ENCODE measurements around the gene TPPP3.
"Not testable (repeated sequence)": the region's sequence is repeated elsewhere in the genome, so short reads cannot be mapped to it uniquely, and the experiment has no call there.

The TPPP3 gene

GRCh38 chr16:67419931-67420330 is 26.6 kb upstream of the TPPP3 start:
- DNase-seq (ENCODE audit: low spot score), result no peak
- Histone ChIP-seq H3K27ac (no peak overlapping the region), H3K4me3 (no peak overlapping the region)
- TF ChIP-seq CTCF (IDR thresholded peaks at IDR 0.05), result no peak

- DNase-seq (ENCODE audit: low spot score), result no peak
- no peak for TF ChIP-seq CTCF (IDR thresholded peaks at IDR 0.05)
- no peak overlapping the region for H3K4me3 ChIP-seq
- H3K27ac ChIP-seq, result no peak overlapping the region
These were observed 26.2 kb upstream of the TPPP3 start for GRCh38 chr16:67419502-67419901.

GRCh38 chr16:67417333-67418061 is 24.2 kb upstream of the TPPP3 start:
- Histone ChIP-seq H3K4me3 (no peak overlapping the region), H3K27ac (no peak overlapping the region)
- DNase-seq (ENCODE audit: low spot score), result no peak
- no peak for TF ChIP-seq CTCF (IDR thresholded peaks at IDR 0.05)

GRCh38 chr16:67415872-67416793 is 22.8 kb upstream of the TPPP3 start, which contains the start of gene ZDHHC1:
ZDHHC1 (minus strand) TSS chr16:67416477; CDS start chr16:67407775, 8,702 bp downstream.
- DNase-seq (ENCODE audit: low spot score), result no peak
- TF ChIP-seq CTCF (IDR thresholded peaks at IDR 0.05), result peak; percentile 48
- Histone ChIP-seq H3K4me3 (peak within 1 kb of the TSS; percentile 93), H3K27ac (peak within 1 kb of the TSS; percentile 70 to 88)

GRCh38 chr16:67415421-67415820 is 22.1 kb upstream of the TPPP3 start:
- Histone ChIP-seq H3K27ac (peak overlapping the region in 1 of 2 donors; percentile 88), H3K4me3 (peak overlapping the region; percentile 93)
- not testable (repeated sequence) for DNase-seq (ENCODE audit: low spot score)

GRCh38 chr16:67413978-67414911 is 20.9 kb upstream of the TPPP3 start:
- no peak for TF ChIP-seq CTCF (IDR thresholded peaks at IDR 0.05)
- Histone ChIP-seq H3K27ac (no peak overlapping the region), H3K4me3 (no peak overlapping the region)
- DNase-seq (ENCODE audit: low spot score), result no peak

- TF ChIP-seq CTCF (IDR thresholded peaks at IDR 0.05), result no peak
- no peak for DNase-seq (ENCODE audit: low spot score)
- H3K27ac ChIP-seq, result no peak overlapping the region
- H3K4me3 ChIP-seq, result no peak overlapping the region
These were observed 19.0 kb upstream of the TPPP3 start for GRCh38 chr16:67412294-67412693.

All from coronary artery (tissue), 2 donors.